NOMO-1 (cell line): ENCODE measurements around the gene NFIL3.
"Not testable (repeated sequence)": the region's sequence is repeated elsewhere in the genome, so short reads cannot be mapped to it uniquely, and the experiment has no call there.

Experiments
- DNase-seq, 2 experiments: peaks; one replicate each; lab custom pipeline; 2025; ENCODE audit not compliant: unreplicated experiment in 2 of 2; lab: John Stamatoyannopoulos, UW

Gene NFIL3

GRCh38 chr9:91423785-91424402 is at the start of gene NFIL3:
NFIL3 (minus strand) TSS chr9:91423832; CDS start chr9:91410734, 13,098 bp downstream.
- peak; percentile 30 to 73 for DNase-seq

- DNase-seq: not testable (repeated sequence)
Observed at GRCh38 chr9:91471524-91471923, 47.9 kb upstream of the NFIL3 start.

- DNase-seq: no peak
Observed at GRCh38 chr9:91465420-91465819, 41.8 kb upstream of the NFIL3 start.

GRCh38 chr9:91458906-91459305 is 35.3 kb upstream of the NFIL3 start:
- no peak for DNase-seq

GRCh38 chr9:91452844-91453243 is 29.2 kb upstream of the NFIL3 start:
- DNase-seq: no peak

GRCh38 chr9:91451431-91452270 is 28.0 kb upstream of the NFIL3 start:
- DNase-seq: no peak

- no peak for DNase-seq
Observed at GRCh38 chr9:91445135-91445534, 21.5 kb upstream of the NFIL3 start.

GRCh38 chr9:91443994-91444392 is 20.4 kb upstream of the NFIL3 start:
- DNase-seq: no peak

GRCh38 chr9:91443321-91443993 is 19.8 kb upstream of the NFIL3 start:
- no peak for DNase-seq

GRCh38 chr9:91436841-91437240 is 13.2 kb upstream of the NFIL3 start:
- no peak for DNase-seq

GRCh38 chr9:91433180-91433579 is 9.5 kb upstream of the NFIL3 start:
- no peak for DNase-seq

- DNase-seq: no peak
Observed at GRCh38 chr9:91431485-91431884, 7.9 kb upstream of the NFIL3 start.

GRCh38 chr9:91429501-91429900 is 5.9 kb upstream of the NFIL3 start:
- DNase-seq: no peak

GRCh38 chr9:91428927-91429351 is 5.3 kb upstream of the NFIL3 start:
- peak; percentile 38 to 56 for DNase-seq

- DNase-seq: no peak
Observed at GRCh38 chr9:91428436-91428835, 4.8 kb upstream of the NFIL3 start.

GRCh38 chr9:91427873-91428272 is 4.2 kb upstream of the NFIL3 start:
- no peak for DNase-seq

GRCh38 chr9:91426123-91426745 is 2.6 kb upstream of the NFIL3 start:
- DNase-seq: peak in 1 of 2 experiments; percentile 34

GRCh38 chr9:91425271-91425670 is 1.6 kb upstream of the NFIL3 start:
- no peak for DNase-seq

- peak; percentile 20 to 49 for DNase-seq
Observed at GRCh38 chr9:91424403-91425176, 958 bp upstream of the NFIL3 start.
